HuH-7.5 (cell line): ENCODE measurements around the gene SEMA4A.
"Not testable (repeated sequence)": the region's sequence is repeated elsewhere in the genome, so short reads cannot be mapped to it uniquely, and the experiment has no call there.

Experiments
- DNase-seq: peaks from one replicate; pipeline ENCODE4 v3.0.0; 2011; ENCODE audit warnings: low spot score

SEMA4A gene

GRCh38 chr1:156160000-156160742, 6.8 kb downstream of the SEMA4A start:
- DNase-seq: no peak

GRCh38 chr1:156160743-156161171, 7.4 kb downstream of the SEMA4A start:
- DNase-seq: no peak

GRCh38 chr1:156162430-156163037, 9.1 kb downstream of the SEMA4A start:
- DNase-seq: no peak

- DNase-seq: no peak
Measured at GRCh38 chr1:156163712-156164111, 10.3 kb downstream of the SEMA4A start.

- DNase-seq: no peak
Measured at GRCh38 chr1:156164125-156164831, 10.9 kb downstream of the SEMA4A start.

GRCh38 chr1:156165083-156165482, 11.7 kb downstream of the SEMA4A start:
- DNase-seq: no peak

- DNase-seq: no peak
Measured at GRCh38 chr1:156167536-156167935, 14.2 kb downstream of the SEMA4A start.

GRCh38 chr1:156172696-156173470, 19.5 kb downstream of the SEMA4A start:
- no peak for DNase-seq

- DNase-seq: no peak
Measured at GRCh38 chr1:156176610-156177210, 23.3 kb downstream of the SEMA4A start.

- DNase-seq: no peak
Measured at GRCh38 chr1:156177919-156178654, 24.7 kb downstream of the SEMA4A start.

GRCh38 chr1:156180471-156180870, 27.1 kb downstream of the SEMA4A start:
- no peak for DNase-seq

- not testable (repeated sequence) for DNase-seq
Measured at GRCh38 chr1:156181391-156181924, 28.1 kb downstream of the SEMA4A start.

GRCh38 chr1:156182010-156182779, 28.8 kb downstream of the SEMA4A start:
- not testable (repeated sequence) for DNase-seq

GRCh38 chr1:156186347-156187177, 33.2 kb downstream of the SEMA4A start:
- DNase-seq: not testable (repeated sequence)

GRCh38 chr1:156190265-156190664, 36.9 kb downstream of the SEMA4A start:
- not testable (repeated sequence) for DNase-seq

- no peak for DNase-seq
Measured at GRCh38 chr1:156191292-156191964, 38.0 kb downstream of the SEMA4A start.

GRCh38 chr1:156193208-156193487, 39.8 kb downstream of the SEMA4A start:
- DNase-seq: no peak

- peak; percentile 87 for DNase-seq
Measured at GRCh38 chr1:156193488-156194299, 40.3 kb downstream of the SEMA4A start, which contains the start of gene SLC25A44. TSS of gene SLC25A44 (plus strand) at chr1:156194104. CDS start at chr1:156199848, 5,744 bp downstream.
